ENCODE results near the gene VPS37C. TPM values are rescaled to one million over a fixed set of nuclear protein-coding genes. Genes with fewer than 3 reads are reported as not detected.

The VPS37C gene
- total and polyA plus RNA-seq, 2 of the 13 experiments (the other 11 are each of a cell fraction or from before 2014, with no cell fraction given) = 7.5 to 8.8 TPM

GRCh38 chr11:61092908-61093763, 68.1 kb downstream of the VPS37C start (continued):
- TF ChIP-seq, protein P1, sequence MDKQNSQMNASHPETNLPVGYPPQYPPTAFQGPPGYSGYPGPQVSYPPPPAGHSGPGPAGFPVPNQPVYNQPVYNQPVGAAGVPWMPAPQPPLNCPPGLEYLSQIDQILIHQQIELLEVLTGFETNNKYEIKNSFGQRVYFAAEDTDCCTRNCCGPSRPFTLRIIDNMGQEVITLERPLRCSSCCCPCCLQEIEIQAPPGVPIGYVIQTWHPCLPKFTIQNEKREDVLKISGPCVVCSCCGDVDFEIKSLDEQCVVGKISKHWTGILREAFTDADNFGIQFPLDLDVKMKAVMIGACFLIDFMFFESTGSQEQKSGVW (CRISPR knock-in tag; IDR thresholded peaks at IDR 0.05; ENCODE audit: borderline replicate concordance) = no peak
- no peak for TF ChIP-seq ZMYM4 (CRISPR knock-in tag; IDR thresholded peaks at IDR 0.05)

DNA sequence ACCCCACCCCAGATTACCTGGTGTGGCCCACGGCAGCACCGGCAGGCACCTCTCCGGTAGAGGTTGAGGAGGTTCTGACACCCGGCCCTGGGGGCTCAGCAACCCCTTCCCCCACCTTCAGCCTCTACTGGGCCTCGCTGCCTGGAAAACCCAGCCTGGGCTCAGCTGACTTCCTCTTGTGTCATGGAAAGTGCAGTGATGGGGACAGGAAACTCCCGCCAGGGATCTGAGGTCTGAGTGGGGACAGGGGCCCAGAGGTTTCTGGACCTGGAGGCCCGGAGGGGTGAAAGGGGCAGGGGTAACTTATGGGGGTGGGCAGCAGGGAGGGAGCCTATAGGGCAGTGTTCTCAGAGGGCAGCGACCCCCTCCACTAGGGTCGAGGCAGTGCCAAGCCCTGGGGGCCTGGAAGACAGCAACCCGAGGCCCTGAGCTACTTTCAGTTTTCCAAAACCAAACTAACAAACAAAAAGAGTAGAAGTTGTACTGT, 68.9 kb downstream of the VPS37C start:
- Histone ChIP-seq H4K20me1 (ENCODE audit: insufficient read depth, low read length) (no peaks in the 10 kb centered on the region), H3K79me2 (ENCODE audit: insufficient read depth, low read length) (no peaks in the 10 kb centered on the region), H3K9ac (ENCODE audit: insufficient read depth, low read depth, low read length) (no peak overlapping the region), H3K27me3 (ENCODE audit: control insufficient read depth in 1 of 2, insufficient read depth in 2 of 2, low read length in 2 of 2) (peaks cover 2 to 10% of the 10 kb centered on the region in 2 experiments; a peak in 2 of 5 replicates), H3K4me3 (replicated peaks in 1 of 3; ENCODE audit: insufficient read depth in 1 of 3, low read depth in 2 of 3, low read length in 3 of 3) (no peak overlapping the region), H3K27ac (ENCODE audit: extremely low read length, insufficient read depth, low read length) (no peak overlapping the region), H3K4me2 (ENCODE audit: low read depth, low read length) (no peak overlapping the region), H3K9me3 (ENCODE audit: low read length) (no peaks in the 10 kb centered on the region), H2AFZ (ENCODE audit: low read length) (no peak overlapping the region), H3K36me3 (replicated peaks in 1 of 2; ENCODE audit: control insufficient read depth in 1 of 2, insufficient read depth in 2 of 2, low read length in 2 of 2) (no peaks in the 10 kb centered on the region), H3K4me1 (ENCODE audit: insufficient read depth, low read length) (no peaks in the 10 kb centered on the region)
- intact Hi-C loops (cut with micrococcal nuclease; ENCODE audit: unreplicated experiment) (no loop called here), in situ Hi-C loops (cut with HindIII; ENCODE audit: extremely low pct_ligation_motif_present, low pct_unique_long_range_greater_than_20kb) (no loop called here)
- DNase-seq (ENCODE audit: low spot score) = no peak
- no peak for FAIRE-seq
- ChIA-PET CTCF (ENCODE audit: low intra/inter-chr PET ratio, low total read pairs) (no interaction called here), POLR2A (no interaction called here)
- TF ChIP-seq ZNF20 (CRISPR knock-in tag; IDR thresholded peaks at IDR 0.05) = no peak
- TF ChIP-seq ZNF260 (CRISPR knock-in tag; IDR thresholded peaks at IDR 0.05; ENCODE audit: borderline replicate concordance, low read depth) = no peak
- no peak for TF ChIP-seq ZSCAN25 (CRISPR knock-in tag; IDR thresholded peaks at IDR 0.05)
- no peak for TF ChIP-seq KDM5A (IDR thresholded peaks at IDR 0.05; ENCODE audit: borderline replicate concordance, low read length)
- TF ChIP-seq PPARG (CRISPR knock-in tag; conservative IDR thresholded peaks at IDR 0.05) = no peak
- TF ChIP-seq ISL2 (CRISPR knock-in tag; IDR thresholded peaks at IDR 0.05) = no peak
- TF ChIP-seq ZNF839 (CRISPR knock-in tag; IDR thresholded peaks at IDR 0.05; ENCODE audit: borderline replicate concordance) = no peak
- TF ChIP-seq MLX (CRISPR knock-in tag; IDR thresholded peaks at IDR 0.05) = no peak
- 5% methylated on average over 8 of the region's 10 CpGs for WGBS (ENCODE audit: low lambda C conversion rate)
- BruUV-seq (replicated peaks) = no TSS peak
- ATAC-seq = no peak

Measured in HepG2 (cell line).